ENCODE data around the gene ADPRHL1. TPM values are rescaled to one million over a fixed set of nuclear protein-coding genes. Genes with fewer than 3 reads are reported as not detected.

Gene ADPRHL1
- total RNA-seq, 2 donors from 2014 or later: 0.19 TPM; not detected in 1

Other genes starting within 250 kb of the ADPRHL1 start
- gene PCID2, start 244.8 kb downstream of the ADPRHL1 start, total RNA-seq: 10 to 100 TPM; 39.9 to 71.3 TPM
- gene CUL4A, start 243.9 kb downstream of the ADPRHL1 start, total RNA-seq: 10 to 100 TPM; 59.7 to 87.1 TPM
- gene LAMP1, start 156.2 kb downstream of the ADPRHL1 start, total RNA-seq: 10 to 100 TPM; 43.5 to 68.6 TPM
- gene GRTP1, start 89.4 kb downstream of the ADPRHL1 start, total RNA-seq: under 1 TPM in 1 of 2 donors, not detected in 1; 0.95 TPM
- 10 to 100 TPM; 18.9 to 36.5 TPM for gene DCUN1D2, start 37.2 kb upstream of the ADPRHL1 start, total RNA-seq
- gene TFDP1, start 131.3 kb upstream of the ADPRHL1 start, total RNA-seq: 100 to 1,000 TPM in 1 of 2 donors, 10 to 100 TPM in 1; 95.1 to 173 TPM
- not detected for gene ATP4B, start 204.7 kb upstream of the ADPRHL1 start, total RNA-seq
- gene GRK1, start 213.7 kb upstream of the ADPRHL1 start, total RNA-seq: under 1 TPM in 1 of 2 donors, not detected in 1; 0.23 TPM